GM12875 (cell line): ENCODE measurements around the gene ATP6V1C2.

Experiments
- H3K4me3 ChIP-seq: one replicate; pipeline ENCODE4 v1.5.1; 2011; ENCODE audit warnings: low read depth, low read length, control low read depth
- CTCF ChIP-seq: IDR thresholded peaks from 2 replicates; pipeline ENCODE4 v1.5.1; 2011; ENCODE audit warnings: low read depth, mild to moderate bottlenecking, control low read depth, inconsistent platforms, low read length, moderate library complexity, borderline replicate concordance; ENCODE audit not compliant: insufficient read depth

ATP6V1C2 gene

GRCh38 chr2:10732924-10733565 is 11.6 kb downstream of the ATP6V1C2 start:
- TF ChIP-seq CTCF: no peak
- no peak overlapping the region for H3K4me3 ChIP-seq

DNA sequence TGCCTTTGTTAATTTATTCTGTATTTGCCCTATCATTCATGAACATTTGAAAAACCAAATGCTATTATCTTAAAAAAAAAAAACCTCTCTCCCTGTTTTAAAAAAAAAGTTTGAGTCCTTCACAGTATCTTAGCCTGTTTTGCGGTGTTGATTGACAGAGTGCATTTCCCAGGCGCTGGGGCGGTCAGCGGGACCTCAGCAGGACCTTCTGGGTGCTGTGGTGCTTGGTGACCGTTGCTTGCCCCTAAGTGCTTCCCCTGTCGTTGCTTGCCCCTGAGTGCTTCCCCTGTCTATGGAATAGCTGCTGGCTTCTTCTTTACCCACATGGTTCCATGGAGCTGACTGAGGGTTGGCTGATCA is 12.1 kb downstream of the ATP6V1C2 start:
- H3K4me3 ChIP-seq: no peak overlapping the region
- TF ChIP-seq CTCF: no peak

DNA sequence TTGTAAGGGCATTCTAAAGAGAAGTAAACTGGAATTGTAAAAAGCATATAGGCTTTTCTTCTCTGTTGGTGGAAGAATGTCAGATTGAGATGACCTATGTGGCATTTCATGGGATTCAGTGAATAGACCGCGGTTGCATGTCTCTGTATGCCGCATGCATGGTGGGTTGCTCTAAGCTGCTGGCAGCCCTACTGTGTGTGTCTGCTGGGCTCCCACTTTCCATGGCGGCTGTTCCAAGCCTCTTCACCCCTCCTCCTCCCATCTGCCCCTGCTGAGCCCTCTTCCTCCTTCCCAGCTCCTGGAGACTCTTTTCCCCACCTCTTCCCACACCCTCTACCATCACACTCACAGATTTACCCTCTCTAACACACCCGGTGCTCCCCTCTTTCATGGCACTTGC is 12.6 kb downstream of the ATP6V1C2 start:
- no peak overlapping the region for H3K4me3 ChIP-seq
- no peak for TF ChIP-seq CTCF

- no peak for TF ChIP-seq CTCF
- no peak overlapping the region for H3K4me3 ChIP-seq
These were observed 16.8 kb downstream of the ATP6V1C2 start for GRCh38 chr2:10738192-10738591.

- H3K4me3 ChIP-seq: no peak overlapping the region
- no peak for TF ChIP-seq CTCF
These were observed 18.8 kb downstream of the ATP6V1C2 start for GRCh38 chr2:10740226-10740625.

- H3K4me3 ChIP-seq: no peak overlapping the region
- TF ChIP-seq CTCF: no peak
These were observed 19.7 kb downstream of the ATP6V1C2 start for GRCh38 chr2:10741139-10741538.

- no peak overlapping the region for H3K4me3 ChIP-seq
- no peak for TF ChIP-seq CTCF
These were observed 21.2 kb downstream of the ATP6V1C2 start for GRCh38 chr2:10742666-10743065.
